Upper lobe of left lung (tissue), 6 donors: Measurements from ENCODE around the gene FCMR. TPM values are rescaled to one million over a fixed set of nuclear protein-coding genes. Genes with fewer than 3 reads are reported as not detected.

Experiments used
- ATAC-seq, 2 donors: fragments of 200-7000 bp; cut with Tn5 transposase; one replicate each; pipeline ENCODE4 v1.9.1; 2022; ENCODE audit warnings: mild to moderate bottlenecking in 2 of 2, moderate library complexity in 2 of 2; ENCODE audit not compliant: low FRiP score in 2 of 2
- DNase-seq, 2 donors: peaks; one replicate each; pipeline ENCODE4 v3.0.0-alpha.2; 2019 to 2020
- H3K27ac ChIP-seq, 4 donors: fragments of 200-600 bp; sonication (generic); one replicate each; pipeline ENCODE4 v1.5.1; 2016 to 2019
- H3K27me3 ChIP-seq, 4 donors: fragments of 200-600 bp; sonication (generic); one replicate each; pipeline ENCODE4 v1.5.1; 2017 to 2019
- H3K36me3 ChIP-seq, 4 donors: fragments of 200-600 bp; sonication (generic); one replicate each; pipeline ENCODE4 v1.5.1; 2016 to 2019
- H3K4me1 ChIP-seq, 4 donors: fragments of 200-600 bp; sonication (generic); one replicate each; pipeline ENCODE4 v1.5.1; 2018 to 2019
- H3K4me3 ChIP-seq, 4 donors: fragments of 200-600 bp; sonication (generic); one replicate each; pipeline ENCODE4 v1.5.1; 2017 to 2019; ENCODE audit warnings: mild to moderate bottlenecking in 2 of 4, moderate library complexity in 1 of 4
- H3K9me3 ChIP-seq, 4 donors: fragments of 200-600 bp; sonication (generic); one replicate each; pipeline ENCODE4 v1.5.1; 2018 to 2019
- EP300 ChIP-seq, 4 donors: sonication (generic); formaldehyde crosslinking; IDR thresholded peaks; one replicate each; pipeline ENCODE4 v1.5.1; 2017; ENCODE audit warnings: antibody characterized with exemption in 4 of 4, control low read depth in 2 of 4
- POLR2A ChIP-seq, 4 donors: fragments of 450-650 bp; IDR thresholded peaks; one replicate each; pipeline ENCODE4 v1.5.1; 2016 to 2017; ENCODE audit warnings: antibody characterized with exemption in 4 of 4, mild to moderate bottlenecking in 2 of 4
- POLR2AphosphoS5 ChIP-seq, 2 donors: sonication (generic); formaldehyde crosslinking; IDR thresholded peaks; one replicate each; pipeline ENCODE4 v1.5.1; 2017; ENCODE audit warnings: antibody characterized with exemption in 2 of 2
- WGBS, 2 donors: methylation state at CpG; one replicate each; pipeline ENCODE4 v1.1.5; 2017 to 2018; 5-methylcytosine and 5-hydroxymethylcytosine counted together
- total RNA-seq, 6 donors: library from RNA; depleted of rRNA in 4 of 6; stranded (reverse); fragments of >200 nt in 4 of 6; gene quantifications; one replicate each; pipeline versions ENCODE4 v1.1.0 to v1.2.1, GENCODE V29; 2016 to 2021
- TF ChIP-seq, protein P1 (sequence below), 6 experiments: fragments of 450-650 bp in 4 of 6; fragments of 200-600 bp in 2 of 6; sonication (generic) in 2 of 6; IDR thresholded peaks; one replicate each; pipeline ENCODE4 v1.5.1; 2016 to 2019; ENCODE audit warnings: antibody characterized with exemption in 6 of 6
- donor health status: DM: no; HTN: no; CAD: no; lungs with moderate emphysema.
- donor health status: DM: no; HTN: yes; CAD: no; lungs with severe emphysema.

Gene FCMR
- total RNA-seq, 6 donors from 2014 or later, result 4.3 to 13.6 (median 7.2) TPM

DNA sequence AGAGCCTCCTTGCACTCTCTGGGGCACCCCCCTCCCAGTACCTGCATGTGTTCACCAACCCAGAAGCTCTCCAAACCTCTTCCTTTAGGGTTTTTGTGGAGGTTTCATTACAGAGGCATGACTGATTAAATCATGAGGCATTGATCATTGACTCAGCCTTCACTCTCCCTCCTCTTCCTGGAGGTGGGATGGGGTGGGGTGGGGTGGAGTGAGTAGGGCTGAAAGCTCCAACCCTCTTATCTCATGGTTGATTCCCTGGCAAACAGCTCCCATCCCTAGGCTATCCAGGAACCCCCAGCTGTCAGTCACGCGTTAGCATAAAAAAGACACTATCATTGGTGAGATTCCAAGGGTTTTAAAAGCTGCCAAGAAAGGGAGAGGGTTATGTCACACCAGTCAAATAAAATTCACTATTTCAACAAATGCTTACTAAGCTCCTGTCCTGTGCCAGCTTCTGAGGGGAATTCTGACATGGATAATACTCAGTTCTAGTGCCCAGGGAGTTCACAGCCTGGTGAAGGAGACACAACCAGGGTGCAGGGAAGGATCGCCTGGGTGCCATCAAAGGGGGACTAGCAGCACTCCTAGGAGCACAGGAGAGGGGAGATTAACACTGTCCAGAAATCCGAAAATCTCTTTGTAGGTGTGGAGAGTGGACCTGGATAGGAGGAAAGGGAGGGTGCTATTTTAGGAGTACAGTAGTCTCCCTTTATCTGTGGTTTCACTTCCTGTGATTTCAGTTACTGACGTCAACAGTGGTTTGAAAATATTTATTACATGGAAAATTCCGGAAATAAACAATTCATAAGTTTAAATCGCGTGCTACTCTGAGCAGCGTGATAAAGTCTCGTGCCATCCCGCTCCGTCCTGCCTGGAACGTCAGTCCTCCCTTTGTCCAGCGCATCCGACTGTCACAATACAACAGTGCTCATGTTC is 31.3 kb downstream of the FCMR start:
- Histone ChIP-seq H3K4me3 (no peak overlapping the region), H3K27me3 (no peaks in the 10 kb centered on the region), H3K36me3 (no peaks in the 10 kb centered on the region), H3K9me3 (no peaks in the 10 kb centered on the region), H3K27ac (peak overlapping the region in 2 of 4 donors; percentile 7 to 53), H3K4me1 (peaks cover 16 to 20% (median 18%) of the 10 kb centered on the region in 4 donors)
- WGBS, 2 donors, result 39 to 61% methylated on average over 15 of the region's 15 CpGs
- TF ChIP-seq POLR2AphosphoS5 (IDR thresholded peaks at IDR 0.05), result peak; percentile 23 to 83
- peak in 2 of 4 donors; percentile 89 to 93 for TF ChIP-seq EP300 (IDR thresholded peaks at IDR 0.05)
- TF ChIP-seq, protein P1, sequence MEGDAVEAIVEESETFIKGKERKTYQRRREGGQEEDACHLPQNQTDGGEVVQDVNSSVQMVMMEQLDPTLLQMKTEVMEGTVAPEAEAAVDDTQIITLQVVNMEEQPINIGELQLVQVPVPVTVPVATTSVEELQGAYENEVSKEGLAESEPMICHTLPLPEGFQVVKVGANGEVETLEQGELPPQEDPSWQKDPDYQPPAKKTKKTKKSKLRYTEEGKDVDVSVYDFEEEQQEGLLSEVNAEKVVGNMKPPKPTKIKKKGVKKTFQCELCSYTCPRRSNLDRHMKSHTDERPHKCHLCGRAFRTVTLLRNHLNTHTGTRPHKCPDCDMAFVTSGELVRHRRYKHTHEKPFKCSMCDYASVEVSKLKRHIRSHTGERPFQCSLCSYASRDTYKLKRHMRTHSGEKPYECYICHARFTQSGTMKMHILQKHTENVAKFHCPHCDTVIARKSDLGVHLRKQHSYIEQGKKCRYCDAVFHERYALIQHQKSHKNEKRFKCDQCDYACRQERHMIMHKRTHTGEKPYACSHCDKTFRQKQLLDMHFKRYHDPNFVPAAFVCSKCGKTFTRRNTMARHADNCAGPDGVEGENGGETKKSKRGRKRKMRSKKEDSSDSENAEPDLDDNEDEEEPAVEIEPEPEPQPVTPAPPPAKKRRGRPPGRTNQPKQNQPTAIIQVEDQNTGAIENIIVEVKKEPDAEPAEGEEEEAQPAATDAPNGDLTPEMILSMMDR (IDR thresholded peaks at IDR 0.05), result no peak
- no peak for TF ChIP-seq POLR2A (IDR thresholded peaks at IDR 0.05)
- DNase-seq (peak in 1 of 2 donors; percentile 53), ATAC-seq (peak; percentile 54 to 78)

DNA sequence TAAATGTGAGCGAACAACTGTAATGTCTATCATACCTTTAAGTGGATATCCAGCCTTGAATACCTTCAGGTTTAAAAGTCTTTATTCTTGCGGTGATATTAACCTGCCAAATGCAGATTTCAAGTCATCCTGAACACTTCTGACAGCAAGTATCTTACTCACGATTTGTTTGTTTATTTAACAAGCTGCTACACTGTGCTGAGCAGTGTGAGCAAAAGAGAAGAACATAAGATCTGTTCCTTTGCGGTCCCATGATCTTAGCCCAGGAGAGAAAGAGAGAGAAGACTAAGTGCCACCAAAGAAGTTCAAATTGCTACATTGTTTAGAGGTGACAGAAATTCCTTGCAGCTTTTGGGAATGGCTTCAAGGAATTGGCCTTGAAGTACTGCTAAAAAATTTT is 34.0 kb downstream of the FCMR start:
- no peaks in the 10 kb centered on the region for H3K27me3 ChIP-seq
- DNase-seq (no peak), ATAC-seq (no peak)
- H3K4me3 ChIP-seq, result no peak overlapping the region
- H3K27ac ChIP-seq, result no peak overlapping the region
- peaks cover 12 to 17% (median 14%) of the 10 kb centered on the region in 4 donors for H3K4me1 ChIP-seq
- H3K9me3 ChIP-seq, result no peaks in the 10 kb centered on the region
- TF ChIP-seq POLR2AphosphoS5 (IDR thresholded peaks at IDR 0.05), result no peak
- TF ChIP-seq, protein P1 (IDR thresholded peaks at IDR 0.05), result no peak
- TF ChIP-seq EP300 (IDR thresholded peaks at IDR 0.05), result no peak
- no peak for TF ChIP-seq POLR2A (IDR thresholded peaks at IDR 0.05)
- no peaks in the 10 kb centered on the region for H3K36me3 ChIP-seq
- WGBS, 2 donors, result 52 to 54% methylated on average over 4 of the region's 4 CpGs

DNA sequence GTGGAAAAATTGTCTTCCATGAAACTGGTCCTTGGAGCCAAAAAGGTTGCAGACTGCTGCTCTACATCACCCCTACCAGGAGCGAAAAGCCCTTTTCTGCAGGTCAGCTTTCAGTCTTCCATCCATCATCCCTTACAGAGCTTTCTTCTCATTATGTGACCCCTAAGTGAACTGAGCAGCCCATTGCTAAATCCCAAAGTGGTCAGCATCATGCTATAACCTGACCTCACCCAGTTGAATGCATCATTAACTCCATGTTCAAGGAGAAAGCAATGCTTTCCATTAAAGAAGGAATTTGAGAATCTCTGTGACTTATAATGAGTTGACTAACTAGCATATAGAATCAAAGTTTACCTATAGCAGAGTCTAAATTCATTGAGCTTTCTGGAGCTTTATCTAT is 34.9 kb downstream of the FCMR start:
- Histone ChIP-seq H3K9me3 (no peaks in the 10 kb centered on the region), H3K4me1 (peaks cover 11 to 17% (median 12%) of the 10 kb centered on the region in 4 donors), H3K27ac (no peak overlapping the region), H3K4me3 (no peak overlapping the region), H3K27me3 (no peaks in the 10 kb centered on the region), H3K36me3 (no peaks in the 10 kb centered on the region)
- DNase-seq (no peak), ATAC-seq (no peak)
- TF ChIP-seq POLR2A (IDR thresholded peaks at IDR 0.05) (no peak), EP300 (IDR thresholded peaks at IDR 0.05) (no peak), POLR2AphosphoS5 (IDR thresholded peaks at IDR 0.05) (no peak)
- TF ChIP-seq, protein P1 (IDR thresholded peaks at IDR 0.05), result no peak
- WGBS, 2 donors, result 85 to 100% methylated on average over 1 of the region's 1 CpG

DNA sequence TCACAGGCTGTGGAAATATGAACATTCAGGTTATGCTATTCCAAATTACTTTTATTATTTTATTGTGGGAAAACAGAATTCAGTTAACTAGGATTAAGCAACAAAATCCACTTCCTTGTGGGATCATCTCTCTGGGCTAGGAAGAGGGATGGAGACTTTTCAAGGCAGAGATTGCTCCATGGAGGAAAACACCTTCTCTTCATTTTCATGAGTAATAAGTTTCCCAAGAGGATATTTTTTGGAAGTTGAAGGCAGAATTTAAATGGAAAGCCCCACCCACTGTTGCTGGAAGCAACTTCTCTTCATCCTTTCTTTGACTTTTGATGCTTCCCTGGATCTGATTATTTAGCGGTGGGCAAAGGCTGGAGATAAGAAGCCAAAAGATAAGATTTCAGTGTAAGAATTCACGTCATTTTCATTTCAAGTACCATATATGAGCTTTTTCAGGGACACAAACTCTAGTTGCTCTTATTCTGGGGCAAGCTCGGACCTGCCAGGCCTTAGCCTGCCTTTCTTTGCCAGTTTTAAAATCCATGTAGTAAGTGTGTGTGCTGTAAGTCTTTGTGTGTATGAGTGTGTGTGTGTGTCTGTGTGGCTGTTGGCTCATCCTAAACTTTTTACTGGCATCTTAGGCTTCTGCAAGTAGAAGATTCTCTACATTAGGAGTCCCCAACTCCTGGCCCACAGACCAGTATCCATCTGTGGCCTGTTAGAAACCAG is 36.2 kb downstream of the FCMR start:
- no peak for ATAC-seq
- 80 to 87% methylated on average over 3 of the region's 3 CpGs for WGBS, 2 donors
- TF ChIP-seq POLR2AphosphoS5 (IDR thresholded peaks at IDR 0.05) (no peak), EP300 (IDR thresholded peaks at IDR 0.05) (no peak), POLR2A (IDR thresholded peaks at IDR 0.05) (no peak)
- TF ChIP-seq, protein P1 (IDR thresholded peaks at IDR 0.05), result no peak

More for the DNA sequence above, 36.2 kb downstream of the FCMR start:
- H3K4me1 ChIP-seq, result peaks cover 3 to 7% (median 6%) of the 10 kb centered on the region in 4 donors
- no peak overlapping the region for H3K27ac ChIP-seq
- no peak overlapping the region for H3K4me3 ChIP-seq
- H3K9me3 ChIP-seq, result no peaks in the 10 kb centered on the region
- DNase-seq, result no peak
- no peaks in the 10 kb centered on the region for H3K36me3 ChIP-seq
- no peaks in the 10 kb centered on the region for H3K27me3 ChIP-seq
